OCI-LY3 (cell line): ENCODE data around the gene ZSWIM6.

ENCODE experiments used
- EZH2phosphoT487 ChIP-seq: fragments of 200-600 bp; shearing (Covaris generic); IDR thresholded peaks from 2 replicates; pipeline ENCODE4 v1.6.1; 2018; ENCODE audit warnings: antibody characterized with exemption, mixed run types, low read depth
- TF ChIP-seq, protein P1 (sequence below): fragments of 200-600, 300-600 bp; sonication (generic); IDR thresholded peaks from 2 replicates; pipeline ENCODE4 v1.5.1; 2014; ENCODE audit warnings: antibody characterized with exemption, low read length, low read depth

DNA sequence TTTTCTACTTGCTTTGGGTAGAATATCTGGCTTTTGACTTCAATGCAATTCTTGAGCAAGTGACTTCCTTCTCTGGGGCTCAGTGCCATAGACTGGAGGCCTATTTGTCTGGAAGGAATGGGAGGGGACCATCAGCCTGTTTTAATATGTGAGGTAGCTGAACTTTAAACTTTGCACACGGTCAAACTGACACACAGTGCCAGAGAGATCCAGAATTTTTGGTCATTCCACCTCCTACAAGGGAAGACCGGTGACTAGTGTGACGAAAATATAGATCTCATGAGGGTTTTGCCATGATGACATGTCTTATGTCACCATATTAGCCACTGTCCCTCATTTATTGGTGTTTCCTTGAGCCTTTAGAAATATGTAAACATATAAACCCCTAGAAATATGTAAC lies 44.6 kb upstream of the ZSWIM6 start:
- TF ChIP-seq, protein P1, sequence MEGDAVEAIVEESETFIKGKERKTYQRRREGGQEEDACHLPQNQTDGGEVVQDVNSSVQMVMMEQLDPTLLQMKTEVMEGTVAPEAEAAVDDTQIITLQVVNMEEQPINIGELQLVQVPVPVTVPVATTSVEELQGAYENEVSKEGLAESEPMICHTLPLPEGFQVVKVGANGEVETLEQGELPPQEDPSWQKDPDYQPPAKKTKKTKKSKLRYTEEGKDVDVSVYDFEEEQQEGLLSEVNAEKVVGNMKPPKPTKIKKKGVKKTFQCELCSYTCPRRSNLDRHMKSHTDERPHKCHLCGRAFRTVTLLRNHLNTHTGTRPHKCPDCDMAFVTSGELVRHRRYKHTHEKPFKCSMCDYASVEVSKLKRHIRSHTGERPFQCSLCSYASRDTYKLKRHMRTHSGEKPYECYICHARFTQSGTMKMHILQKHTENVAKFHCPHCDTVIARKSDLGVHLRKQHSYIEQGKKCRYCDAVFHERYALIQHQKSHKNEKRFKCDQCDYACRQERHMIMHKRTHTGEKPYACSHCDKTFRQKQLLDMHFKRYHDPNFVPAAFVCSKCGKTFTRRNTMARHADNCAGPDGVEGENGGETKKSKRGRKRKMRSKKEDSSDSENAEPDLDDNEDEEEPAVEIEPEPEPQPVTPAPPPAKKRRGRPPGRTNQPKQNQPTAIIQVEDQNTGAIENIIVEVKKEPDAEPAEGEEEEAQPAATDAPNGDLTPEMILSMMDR = no peak
- no peak for TF ChIP-seq EZH2phosphoT487
